ENCODE results near the gene ATP2B1.

ATP2B1 gene

GRCh38 chr12:89603678-89604077 lies 105.0 kb downstream of the ATP2B1 start:
- Histone ChIP-seq H3K27ac (no peak overlapping the region), H3K4me3 (no peak overlapping the region)
- TF ChIP-seq, protein P1, sequence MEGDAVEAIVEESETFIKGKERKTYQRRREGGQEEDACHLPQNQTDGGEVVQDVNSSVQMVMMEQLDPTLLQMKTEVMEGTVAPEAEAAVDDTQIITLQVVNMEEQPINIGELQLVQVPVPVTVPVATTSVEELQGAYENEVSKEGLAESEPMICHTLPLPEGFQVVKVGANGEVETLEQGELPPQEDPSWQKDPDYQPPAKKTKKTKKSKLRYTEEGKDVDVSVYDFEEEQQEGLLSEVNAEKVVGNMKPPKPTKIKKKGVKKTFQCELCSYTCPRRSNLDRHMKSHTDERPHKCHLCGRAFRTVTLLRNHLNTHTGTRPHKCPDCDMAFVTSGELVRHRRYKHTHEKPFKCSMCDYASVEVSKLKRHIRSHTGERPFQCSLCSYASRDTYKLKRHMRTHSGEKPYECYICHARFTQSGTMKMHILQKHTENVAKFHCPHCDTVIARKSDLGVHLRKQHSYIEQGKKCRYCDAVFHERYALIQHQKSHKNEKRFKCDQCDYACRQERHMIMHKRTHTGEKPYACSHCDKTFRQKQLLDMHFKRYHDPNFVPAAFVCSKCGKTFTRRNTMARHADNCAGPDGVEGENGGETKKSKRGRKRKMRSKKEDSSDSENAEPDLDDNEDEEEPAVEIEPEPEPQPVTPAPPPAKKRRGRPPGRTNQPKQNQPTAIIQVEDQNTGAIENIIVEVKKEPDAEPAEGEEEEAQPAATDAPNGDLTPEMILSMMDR (IDR thresholded peaks at IDR 0.05), result no peak
- no peak for DNase-seq (ENCODE audit: low spot score)

DNA sequence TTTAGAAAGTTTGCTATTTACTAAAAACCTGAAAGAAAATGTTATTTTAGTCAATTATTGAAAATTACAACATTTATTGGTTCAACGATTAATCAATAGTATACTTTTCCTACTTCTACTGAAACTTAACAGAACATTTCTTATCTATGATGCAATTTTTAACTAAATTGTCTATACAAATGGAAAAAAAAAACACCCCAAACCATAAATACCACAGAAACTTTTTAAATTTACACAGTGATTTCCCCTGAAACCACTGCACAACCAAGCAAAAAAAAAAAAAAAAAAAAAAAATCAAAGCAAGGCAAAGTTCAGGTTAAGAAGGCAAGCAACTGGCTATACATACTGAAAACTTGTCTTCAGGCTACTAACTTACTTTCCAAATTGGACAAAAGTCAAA lies 110.9 kb downstream of the ATP2B1 start:
- no peak for DNase-seq (ENCODE audit: low spot score)
- Histone ChIP-seq H3K27ac (no peak overlapping the region), H3K4me3 (no peak overlapping the region)
- TF ChIP-seq, protein P1 (IDR thresholded peaks at IDR 0.05), result no peak

DNA sequence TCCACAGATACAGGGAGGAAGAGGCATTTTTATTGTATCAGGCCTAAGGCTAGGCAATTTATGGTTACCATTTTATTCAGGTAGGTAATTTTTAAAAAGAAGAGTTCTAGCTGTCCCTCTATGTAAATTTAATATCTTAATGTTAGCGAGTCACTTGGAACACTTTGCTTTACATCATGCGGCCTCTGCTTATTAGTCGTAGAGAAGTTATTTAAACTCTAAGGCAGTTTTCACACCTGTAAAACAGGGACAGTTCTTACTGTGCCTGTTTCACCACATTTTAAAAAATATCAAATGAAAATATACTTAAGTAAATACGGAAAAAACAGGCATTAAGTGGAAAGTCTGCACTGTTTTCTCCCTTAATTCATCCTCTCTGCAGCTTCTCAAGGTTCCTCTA lies 111.4 kb downstream of the ATP2B1 start:
- Histone ChIP-seq H3K4me3 (no peak overlapping the region), H3K27ac (no peak overlapping the region)
- no peak for DNase-seq (ENCODE audit: low spot score)
- TF ChIP-seq, protein P1 (IDR thresholded peaks at IDR 0.05), result no peak

DNA sequence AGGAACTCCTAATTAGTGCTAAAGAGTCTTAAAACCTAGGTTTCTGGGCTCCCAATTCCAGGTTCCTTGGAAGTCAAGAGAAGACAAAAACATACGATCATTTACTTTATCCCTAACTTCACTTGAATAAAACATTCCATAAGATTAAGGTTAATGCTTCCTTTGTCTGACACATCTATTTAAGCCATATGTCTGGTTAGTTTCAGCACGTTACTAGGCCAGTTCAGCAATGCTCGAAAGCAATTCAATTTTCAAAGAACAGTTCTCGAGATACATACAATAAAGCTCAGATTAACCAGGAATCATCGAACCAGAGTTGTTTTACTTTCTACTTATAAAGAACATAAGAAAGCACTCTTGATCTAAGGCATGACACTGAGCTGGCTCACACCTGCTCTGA lies 114.8 kb downstream of the ATP2B1 start:
- Histone ChIP-seq H3K4me3 (no peak overlapping the region), H3K27ac (no peak overlapping the region)
- no peak for DNase-seq (ENCODE audit: low spot score)
- TF ChIP-seq, protein P1 (IDR thresholded peaks at IDR 0.05), result no peak

- Histone ChIP-seq H3K4me3 (no peak overlapping the region), H3K27ac (no peak overlapping the region)
- DNase-seq (ENCODE audit: low spot score), result no peak
- TF ChIP-seq, protein P1 (IDR thresholded peaks at IDR 0.05), result no peak
Measured at GRCh38 chr12:89593233-89593632, 115.4 kb downstream of the ATP2B1 start.

GRCh38 chr12:89589753-89590152 lies 118.9 kb downstream of the ATP2B1 start:
- no peak overlapping the region for H3K27ac ChIP-seq
- H3K4me3 ChIP-seq, result no peak overlapping the region
- no peak for DNase-seq (ENCODE audit: low spot score)
- TF ChIP-seq, protein P1 (IDR thresholded peaks at IDR 0.05), result no peak

DNA sequence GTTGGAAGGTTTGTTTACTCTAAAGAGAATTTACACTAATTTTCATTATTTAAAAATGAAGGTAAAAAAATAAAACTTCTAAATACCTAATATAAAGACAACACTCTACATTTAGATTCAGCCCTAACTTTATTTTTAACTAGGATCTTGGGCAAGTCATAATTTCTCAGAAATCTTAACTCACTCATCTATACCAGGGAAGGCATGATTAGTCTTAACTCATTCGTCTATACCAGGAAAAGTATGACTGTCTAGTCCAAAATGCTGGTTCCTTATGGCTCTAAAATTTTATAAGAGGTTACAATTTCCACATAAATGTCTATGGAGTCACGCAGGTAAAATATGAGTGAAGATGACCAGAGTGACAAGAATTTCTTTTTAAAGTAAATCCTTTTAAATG lies 130.1 kb downstream of the ATP2B1 start:
- H3K27ac ChIP-seq, result no peak overlapping the region
- TF ChIP-seq, protein P1 (IDR thresholded peaks at IDR 0.05), result no peak
- no peak for DNase-seq (ENCODE audit: low spot score)

More for the DNA sequence above, 130.1 kb downstream of the ATP2B1 start:
- no peak overlapping the region for H3K4me3 ChIP-seq

Measured in coronary artery (tissue), 2 donors.